HG03354 (cell line): ENCODE data around the gene KCMF1.
A peak's percentile ranks its signal among the peaks of the same experiment; 100 is the strongest.
"Not testable (repeated sequence)": the region's sequence is repeated elsewhere in the genome, so short reads cannot be mapped to it uniquely, and the experiment has no call there.

Experiments
- ATAC-seq: cut with Tn5 transposase; IDR thresholded peaks from one replicate; pipeline ENCODE4 v1.9.1; 2021; ENCODE audit warnings: mild to moderate bottlenecking; ENCODE audit not compliant: unreplicated experiment, poor library complexity, severe bottlenecking

KCMF1 gene

GRCh38 chr2:84970868-84971509 lies at the start of gene KCMF1:
Gene KCMF1 (plus strand): TSS chr2:84971161. CDS start chr2:84971452, 291 bp downstream.
- peak; percentile 55 for ATAC-seq

DNA sequence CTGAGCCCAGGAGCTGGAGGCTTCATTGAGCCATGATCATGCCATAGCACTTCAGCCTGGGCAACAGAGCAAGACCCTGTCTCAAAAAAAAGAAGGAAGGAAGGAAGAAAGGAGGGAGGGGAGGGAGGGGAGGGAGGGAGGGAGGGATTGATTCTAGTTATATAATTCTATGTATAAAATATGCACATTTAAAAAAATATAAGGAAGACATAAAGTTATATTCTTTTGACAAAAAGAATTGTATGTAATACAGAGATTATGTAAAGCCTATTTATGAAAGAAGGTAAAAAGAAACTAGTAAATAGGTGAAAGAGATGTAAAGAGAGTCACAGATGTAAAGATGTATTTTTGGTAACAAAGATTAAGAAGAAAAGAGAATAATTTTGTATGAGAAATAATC lies 48.0 kb upstream of the KCMF1 start:
- no peak for ATAC-seq

DNA sequence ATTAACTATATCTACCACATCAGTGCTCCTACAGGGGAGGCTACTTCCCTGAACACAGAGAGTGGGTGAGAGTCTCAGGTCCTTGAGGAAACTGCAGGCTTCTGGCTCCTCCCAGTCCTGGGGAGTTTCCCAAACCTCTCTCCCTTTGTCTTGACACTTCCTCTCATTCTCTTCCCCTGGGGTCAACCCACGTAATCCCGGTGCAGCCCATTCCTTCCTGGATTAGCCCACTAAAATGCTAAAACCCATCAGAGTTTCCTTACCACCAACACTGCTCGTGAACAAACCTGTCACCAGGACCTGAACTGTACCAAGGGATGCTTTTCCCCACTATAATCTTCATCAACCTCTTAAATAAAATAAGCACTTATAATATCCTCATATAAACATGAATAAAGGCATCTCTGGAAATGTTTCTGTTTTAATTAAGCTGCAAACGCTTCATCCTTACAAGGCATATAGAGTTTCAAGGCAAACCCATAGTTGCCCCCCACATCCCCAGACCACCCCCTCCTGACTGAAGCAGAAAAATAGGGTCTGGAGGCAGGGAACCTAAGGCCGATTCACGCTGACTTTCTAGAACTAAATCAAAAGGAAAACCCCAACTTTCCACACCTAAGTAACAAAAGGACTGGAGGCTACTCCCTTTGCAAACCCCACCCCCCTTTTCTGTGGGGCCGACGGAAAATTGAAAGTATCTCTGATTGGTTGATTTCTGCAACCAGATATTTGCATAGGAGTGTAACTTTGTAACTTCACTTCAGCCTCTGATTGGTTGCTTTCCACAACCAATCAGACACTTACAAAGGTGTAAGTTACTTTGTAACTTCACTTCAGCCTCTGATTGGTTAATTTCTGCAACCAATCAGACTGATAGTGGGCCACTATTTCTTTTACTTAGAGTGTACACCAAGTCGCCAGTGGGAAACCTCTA lies 46.5 kb upstream of the KCMF1 start:
- peak; percentile 37 for ATAC-seq

- ATAC-seq, result no peak
Observed at GRCh38 chr2:84925336-84925723, 45.6 kb upstream of the KCMF1 start.

DNA sequence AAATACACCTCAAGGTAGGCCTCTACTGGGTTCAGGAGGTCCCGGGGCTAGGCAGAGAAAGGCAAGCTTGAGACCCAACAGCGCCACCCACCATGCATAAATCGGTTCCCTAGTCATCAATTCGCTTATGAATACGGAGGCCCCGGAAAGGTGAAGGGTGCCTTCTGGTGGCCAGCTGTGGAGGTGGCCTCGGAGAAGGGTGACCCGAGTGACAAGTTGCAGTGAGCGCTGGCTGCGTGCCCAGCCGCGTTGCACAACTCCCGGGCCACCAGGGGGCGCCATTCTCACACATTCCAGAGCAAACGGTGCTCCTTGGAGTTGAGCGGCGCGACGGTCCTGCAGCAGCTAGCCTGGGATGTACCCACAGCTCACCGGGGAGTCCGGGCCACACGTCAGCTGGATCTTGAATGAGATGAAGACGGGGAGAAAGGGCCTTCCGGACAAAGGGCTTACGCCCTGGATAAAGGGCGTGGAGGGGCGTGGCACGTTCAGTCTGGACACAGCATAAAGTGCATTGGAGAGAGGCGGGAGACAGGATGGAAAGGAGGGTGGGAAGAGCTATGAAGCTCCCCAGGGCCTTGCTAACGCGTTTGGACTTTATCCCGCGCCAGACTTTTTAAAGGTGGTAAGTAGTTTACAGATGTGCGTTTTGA lies 45.1 kb upstream of the KCMF1 start:
- ATAC-seq, result peak; percentile 85

DNA sequence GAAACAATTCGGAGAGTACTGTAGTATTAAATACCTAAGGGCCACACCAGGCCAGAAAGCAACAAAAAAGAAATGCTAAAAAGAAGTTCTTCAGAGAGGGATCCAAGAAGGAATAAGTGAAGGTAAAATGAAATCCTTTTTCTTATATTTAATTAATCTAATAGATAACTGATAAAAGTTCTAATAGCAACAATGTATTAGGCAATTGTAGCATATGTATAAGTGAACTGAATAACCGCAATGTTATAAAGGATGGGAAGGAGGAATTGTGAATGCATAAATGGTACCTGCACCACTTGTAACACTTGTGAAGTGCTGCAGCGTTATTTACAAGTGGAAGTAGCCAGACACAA lies 43.7 kb upstream of the KCMF1 start:
- no peak for ATAC-seq

DNA sequence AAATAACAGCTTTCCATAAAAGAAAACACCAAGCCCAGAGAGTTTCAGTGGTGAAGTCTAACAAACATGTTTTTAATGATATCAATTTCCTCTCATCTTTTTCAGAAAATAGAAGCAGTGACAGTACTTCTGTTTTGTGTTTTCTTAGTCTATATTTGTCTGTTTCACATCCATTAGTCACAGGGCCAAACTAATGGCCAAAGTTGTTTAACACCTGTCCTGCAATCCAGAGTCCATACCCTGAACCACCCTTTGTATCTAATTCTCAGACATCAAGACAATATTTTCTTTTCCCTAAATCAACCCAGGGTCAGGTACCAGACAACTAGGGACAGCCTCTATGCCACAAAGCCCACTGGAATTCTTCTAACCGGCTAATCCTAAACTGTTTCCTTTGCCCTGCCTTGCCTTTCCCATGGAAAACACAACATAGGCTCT lies 39.6 kb upstream of the KCMF1 start:
- peak; percentile 65 for ATAC-seq

DNA sequence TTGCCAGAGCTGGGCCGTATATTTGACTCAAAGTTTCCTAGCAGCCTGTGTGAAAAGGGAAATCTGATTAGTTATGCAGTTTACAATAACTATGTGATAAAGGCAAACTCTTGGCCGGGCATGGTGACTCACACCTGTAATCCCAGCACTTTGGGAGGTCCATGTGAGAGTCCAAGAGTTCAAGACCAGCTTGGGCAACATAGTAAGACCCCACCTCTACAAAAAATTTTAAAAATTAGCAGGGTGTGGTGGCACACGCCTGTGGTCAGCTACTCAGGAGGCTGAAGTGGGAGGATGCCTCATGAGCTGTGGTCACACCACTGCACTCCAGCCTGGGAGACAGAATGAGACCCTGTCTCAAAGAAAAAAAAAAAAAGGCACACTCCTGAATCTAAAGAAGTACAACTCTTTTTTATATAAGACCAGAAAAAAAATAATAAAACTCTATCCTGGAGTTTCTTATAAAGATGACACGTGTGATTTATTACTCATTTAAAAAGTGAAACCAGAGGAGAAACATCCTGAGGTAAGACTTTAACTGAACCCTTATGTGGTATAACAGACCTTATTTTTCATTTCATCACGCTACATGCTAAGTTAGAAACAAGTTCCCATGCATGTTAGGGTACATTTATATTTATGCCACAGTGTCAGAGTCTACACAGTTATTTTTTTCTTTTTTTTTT lies 32.6 kb upstream of the KCMF1 start:
- ATAC-seq, result peak; percentile 39

GRCh38 chr2:84939426-84940087 lies 31.4 kb upstream of the KCMF1 start:
- peak; percentile 83 for ATAC-seq

DNA sequence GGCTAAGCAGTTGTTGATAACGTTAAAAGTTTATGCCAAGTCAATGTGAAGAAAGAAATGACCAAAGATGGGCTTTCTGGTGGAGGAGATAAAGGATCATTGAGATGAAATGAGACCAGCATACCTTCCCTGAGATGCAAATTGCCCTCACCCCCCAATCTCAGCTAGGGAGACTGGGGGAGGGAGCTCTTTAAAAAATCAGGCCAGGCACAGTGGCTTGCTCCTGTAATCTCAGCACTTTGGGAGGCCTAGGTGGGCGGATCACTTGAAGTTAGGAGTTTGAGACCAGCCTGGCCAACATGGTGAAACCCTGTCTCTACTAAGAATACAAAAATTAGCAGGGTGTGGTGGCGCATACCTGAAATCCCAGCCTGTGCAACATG lies 30.9 kb upstream of the KCMF1 start:
- peak; percentile 3 for ATAC-seq

DNA sequence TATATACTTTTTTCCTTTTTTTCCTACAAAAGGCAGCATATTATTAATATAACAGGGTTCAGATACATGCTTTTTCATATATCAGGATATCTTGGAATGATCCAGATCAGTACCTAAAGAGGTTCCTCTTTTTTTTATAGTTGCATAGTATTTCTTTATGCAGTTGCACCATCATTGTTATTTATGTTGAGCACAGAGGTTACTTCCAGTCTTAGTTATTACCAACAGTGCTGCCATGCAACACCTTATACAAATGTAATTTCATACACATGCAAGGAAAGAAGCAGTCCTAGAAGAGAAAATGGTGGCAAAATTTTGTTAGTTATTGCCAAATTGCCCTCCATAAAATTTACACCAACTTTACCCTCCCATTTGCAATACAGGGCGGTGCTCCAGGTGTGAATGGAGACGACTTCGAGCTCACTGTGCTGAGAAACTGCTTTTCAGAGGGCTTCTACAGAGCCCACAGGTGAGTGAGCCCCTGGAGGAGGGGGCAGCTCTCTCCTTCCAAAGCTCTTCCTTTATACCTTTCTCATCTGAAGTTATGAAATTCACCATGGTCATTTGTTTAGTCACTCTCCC lies 30.0 kb upstream of the KCMF1 start:
- ATAC-seq, result no peak

DNA sequence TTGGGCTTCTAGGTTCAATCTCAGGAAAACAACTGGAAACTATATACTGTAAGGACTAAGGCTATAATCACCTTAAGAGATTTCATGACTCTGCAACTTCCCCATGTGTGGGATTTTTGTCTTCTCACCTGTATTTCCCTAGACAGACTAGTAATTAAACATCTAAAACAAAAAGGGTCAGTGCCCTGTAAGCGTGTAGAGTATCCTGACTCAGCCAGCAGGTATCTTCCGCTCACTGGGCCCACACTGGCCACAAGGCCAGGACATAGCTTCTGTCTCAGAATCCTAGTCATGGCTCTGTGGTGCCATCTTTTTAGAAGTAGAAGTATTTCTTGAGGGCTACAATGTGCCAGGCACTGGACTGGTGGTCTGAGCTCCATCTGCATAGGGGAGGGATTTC lies 28.8 kb upstream of the KCMF1 start:
- no peak for ATAC-seq

DNA sequence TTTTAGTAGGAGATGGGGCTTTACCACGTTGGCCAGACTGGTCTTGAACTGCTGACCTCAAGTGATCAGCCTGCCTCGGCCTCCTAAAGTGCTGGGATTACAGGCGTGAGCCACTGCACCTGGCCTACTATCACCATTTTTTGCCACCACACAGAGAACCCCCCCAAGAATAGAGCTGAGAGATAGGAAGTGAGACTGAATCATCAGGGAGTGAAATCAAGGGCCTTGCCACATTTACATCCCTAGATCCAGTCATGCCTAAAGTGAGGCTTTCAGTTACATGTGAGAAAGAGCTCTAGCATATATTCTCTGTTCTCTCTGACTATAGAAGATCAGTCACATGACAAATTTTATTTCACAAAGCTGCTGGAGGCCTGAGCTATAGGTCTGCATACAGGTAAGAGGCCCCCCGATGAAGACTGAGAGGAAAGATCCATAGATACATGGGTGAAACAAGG lies 28.0 kb upstream of the KCMF1 start:
- ATAC-seq, result peak; percentile 40

DNA sequence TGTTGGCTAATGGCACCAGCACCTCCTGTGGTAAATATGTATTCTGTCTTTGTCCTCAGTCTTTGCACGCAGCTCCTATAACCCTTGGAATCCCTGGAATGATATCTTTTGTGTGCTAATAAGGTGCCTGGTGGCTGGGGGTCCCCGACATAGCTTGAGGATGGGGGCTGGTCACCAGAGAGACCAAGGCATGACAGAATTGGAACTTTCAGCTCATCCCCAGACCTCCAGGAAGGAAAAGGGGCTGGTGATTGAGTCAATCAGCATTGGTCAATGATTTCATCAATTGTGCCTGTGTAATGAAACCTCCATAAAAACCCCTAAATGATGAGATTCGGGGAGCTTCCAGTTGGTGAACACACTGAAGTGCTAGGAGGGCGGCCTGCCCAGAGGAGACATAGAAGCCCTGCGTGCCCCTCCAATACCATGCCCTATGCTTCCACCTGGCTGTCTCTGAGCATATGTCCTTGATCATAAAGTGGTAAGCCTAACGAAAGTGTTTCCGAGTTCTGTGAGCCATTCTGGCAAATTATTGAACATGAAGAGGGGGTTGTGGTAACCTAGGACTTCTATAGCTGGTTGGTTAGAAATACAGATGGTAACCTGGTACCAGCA lies 26.6 kb upstream of the KCMF1 start:
- ATAC-seq, result no peak

DNA sequence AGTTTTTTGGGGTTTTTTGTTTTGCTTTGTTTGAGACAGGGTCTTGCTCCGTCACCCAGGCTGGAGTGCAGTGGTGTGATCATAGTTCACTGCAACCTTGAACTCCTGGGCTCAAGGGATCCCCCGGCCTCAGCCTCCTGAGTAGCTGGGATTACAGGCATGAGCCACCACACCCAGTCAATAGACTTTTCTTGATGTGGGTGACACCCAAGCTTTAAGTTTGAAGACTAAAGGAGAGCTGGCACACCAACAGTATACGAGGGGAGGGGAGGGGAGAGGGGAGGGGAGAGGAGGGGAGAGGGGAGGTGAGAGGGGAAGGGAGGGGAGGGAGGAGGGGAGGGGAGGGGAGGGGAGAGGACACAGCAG lies 25.1 kb upstream of the KCMF1 start:
- not testable (repeated sequence) for ATAC-seq

- ATAC-seq, result peak; percentile 72
Observed at GRCh38 chr2:84946204-84947009, 24.6 kb upstream of the KCMF1 start.

- ATAC-seq, result no peak
Observed at GRCh38 chr2:84947010-84947593, 23.9 kb upstream of the KCMF1 start.

- ATAC-seq, result no peak
Observed at GRCh38 chr2:84953535-84953934, 17.4 kb upstream of the KCMF1 start.
